DND-41 (cell line): ENCODE results near the gene LTBP3.

ENCODE experiments used
- EZH2 ChIP-seq: IDR thresholded peaks from 3 replicates; pipeline ENCODE4 v1.6.1; 2012; ENCODE audit warnings: borderline replicate concordance, low read depth, mild to moderate bottlenecking, moderate library complexity, low read length, inconsistent platforms; ENCODE audit not compliant: severe bottlenecking
- TF ChIP-seq, protein P1 (sequence below): IDR thresholded peaks from 2 replicates; pipeline ENCODE4 v1.5.1; 2012; ENCODE audit warnings: borderline replicate concordance, low read length, moderate library complexity, mild to moderate bottlenecking; ENCODE audit not compliant: poor library complexity, severe bottlenecking; ENCODE audit errors: extremely low read depth

DNA sequence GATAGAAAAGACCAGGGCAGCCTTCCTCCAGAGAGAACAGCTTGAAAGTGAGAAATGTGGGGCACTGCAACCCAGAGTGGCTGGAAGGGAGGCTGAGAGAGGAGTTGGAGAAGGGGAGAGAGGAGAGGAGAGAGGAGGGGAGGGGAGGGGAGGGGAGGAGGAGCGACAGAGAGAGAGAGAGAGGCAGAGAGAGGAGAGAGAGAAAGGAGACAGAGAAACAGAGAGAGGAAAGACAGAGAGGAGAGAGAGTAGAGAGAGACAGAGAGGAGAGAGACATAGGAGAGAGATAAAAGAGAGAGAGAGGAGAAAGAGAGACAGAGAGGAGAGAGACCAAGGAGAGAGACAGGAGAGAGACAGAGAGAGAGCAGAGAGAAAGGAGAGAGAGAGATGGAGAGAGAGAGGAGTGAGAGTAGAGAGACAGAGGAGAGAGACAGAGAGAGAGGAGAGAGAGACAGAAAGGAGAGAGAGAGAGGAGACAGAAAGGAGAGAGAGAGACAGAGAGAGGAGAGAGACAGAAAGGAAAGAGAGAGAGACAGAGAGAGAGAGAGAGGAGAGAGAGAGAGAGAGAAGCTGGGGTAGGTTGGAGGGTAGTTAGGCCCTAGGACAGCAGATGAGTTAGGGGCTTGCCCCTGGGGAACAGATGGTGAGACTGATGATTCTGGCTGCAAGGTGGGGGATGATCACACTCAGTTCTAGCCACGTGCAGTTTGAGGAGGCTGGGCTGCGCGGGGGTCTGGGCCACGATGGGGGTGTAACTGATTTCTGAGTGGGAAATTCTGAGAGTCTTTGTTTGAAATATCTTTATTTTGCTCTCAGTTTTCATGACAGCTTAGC lies 41.8 kb downstream of the LTBP3 start:
- TF ChIP-seq, protein P1, sequence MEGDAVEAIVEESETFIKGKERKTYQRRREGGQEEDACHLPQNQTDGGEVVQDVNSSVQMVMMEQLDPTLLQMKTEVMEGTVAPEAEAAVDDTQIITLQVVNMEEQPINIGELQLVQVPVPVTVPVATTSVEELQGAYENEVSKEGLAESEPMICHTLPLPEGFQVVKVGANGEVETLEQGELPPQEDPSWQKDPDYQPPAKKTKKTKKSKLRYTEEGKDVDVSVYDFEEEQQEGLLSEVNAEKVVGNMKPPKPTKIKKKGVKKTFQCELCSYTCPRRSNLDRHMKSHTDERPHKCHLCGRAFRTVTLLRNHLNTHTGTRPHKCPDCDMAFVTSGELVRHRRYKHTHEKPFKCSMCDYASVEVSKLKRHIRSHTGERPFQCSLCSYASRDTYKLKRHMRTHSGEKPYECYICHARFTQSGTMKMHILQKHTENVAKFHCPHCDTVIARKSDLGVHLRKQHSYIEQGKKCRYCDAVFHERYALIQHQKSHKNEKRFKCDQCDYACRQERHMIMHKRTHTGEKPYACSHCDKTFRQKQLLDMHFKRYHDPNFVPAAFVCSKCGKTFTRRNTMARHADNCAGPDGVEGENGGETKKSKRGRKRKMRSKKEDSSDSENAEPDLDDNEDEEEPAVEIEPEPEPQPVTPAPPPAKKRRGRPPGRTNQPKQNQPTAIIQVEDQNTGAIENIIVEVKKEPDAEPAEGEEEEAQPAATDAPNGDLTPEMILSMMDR = no peak
- no peak for TF ChIP-seq EZH2
